Kidney (tissue), 14 donors: Measurements from ENCODE around the gene SLC7A14. TPM values are rescaled to one million over a fixed set of nuclear protein-coding genes. Genes with fewer than 3 reads are reported as not detected.

ENCODE experiments used
- DNase-seq, 5 donors: peaks; one replicate each; pipeline ENCODE4 v3.0.0-alpha.2; 2013 to 2020
- FAIRE-seq: peaks from 2 replicates; lab custom pipeline; 2012; peaks lifted over from hg19 to GRCh38; lab: Jason Lieb, UNC
- H3K27ac ChIP-seq, 2 donors: one replicate each; pipeline ENCODE4 v1.7.0; 2013; ENCODE audit warnings: low read depth in 2 of 2, low read length in 2 of 2, inconsistent platforms in 1 of 2
- H3K27me3 ChIP-seq: one replicate; pipeline ENCODE4 v1.7.1; 2013; ENCODE audit warnings: low read length, inconsistent platforms; ENCODE audit not compliant: control insufficient read depth, insufficient read depth
- H3K36me3 ChIP-seq, 3 donors: one replicate each; pipeline versions ENCODE4 v1.7.0 to v1.7.1; 2013; ENCODE audit warnings: low read length in 3 of 3, control low read depth in 1 of 3, inconsistent platforms in 1 of 3; ENCODE audit not compliant: insufficient read depth in 3 of 3, control insufficient read depth in 2 of 3
- H3K4me1 ChIP-seq, 3 donors: one replicate each; pipeline versions ENCODE4 v1.7.0 to v1.7.1; 2013; ENCODE audit warnings: low read length in 3 of 3, inconsistent platforms in 1 of 3, low read depth in 1 of 3; ENCODE audit not compliant: control insufficient read depth in 2 of 3, insufficient read depth in 2 of 3
- H3K4me3 ChIP-seq, 3 donors: one replicate each; pipeline versions ENCODE4 v1.7.0 to v1.8.1; 2013; ENCODE audit warnings: low read length in 3 of 3, control low read depth in 1 of 3, inconsistent platforms in 1 of 3
- H3K9ac ChIP-seq, 3 donors: one replicate each; pipeline versions ENCODE4 v1.7.0 to v1.7.1; 2013; ENCODE audit warnings: low read length in 3 of 3, control low read depth in 1 of 3, inconsistent platforms in 1 of 3
- H3K9me3 ChIP-seq, 3 donors: one replicate each; pipeline versions ENCODE4 v1.7.0 to v1.7.1; 2013; ENCODE audit warnings: low read length in 3 of 3, control low read depth in 1 of 3, inconsistent platforms in 1 of 3; ENCODE audit not compliant: control insufficient read depth in 2 of 3, insufficient read depth in 1 of 3
- CTCF ChIP-seq: IDR thresholded peaks from 3 replicates; pipeline ENCODE4 v1.5.1; 2012; ENCODE audit warnings: mild to moderate bottlenecking, moderate library complexity, borderline replicate concordance; ENCODE audit not compliant: insufficient read depth; ENCODE audit errors: extremely low read depth
- intact Hi-C: fragments of 100-400 bp; cut with DNase I; formaldehyde crosslinking; loops from one replicate; pipeline ENCODE4 v1.11.1; 2022
- polyA plus RNA-seq: library from polyadenylated mRNA; stranded (reverse); fragments of 350-450 nt; fragmentation: Illumina TruSeq; extraction: RNeasy Lipid Tissue Mini Kit (QIAGEN cat#74804); gene quantifications from one replicate; pipeline ENCODE4 v1.2.3, GENCODE V29; 2014; ENCODE audit warnings: low read depth, low replicate concordance; ENCODE audit not compliant: insufficient read depth
- total RNA-seq: library from RNA; stranded (reverse); fragmentation: NEBNext Ultra II Directional; extraction: Animal tissue kit (Norgen Biotek cat#: 25700); gene quantifications from one replicate; pipeline ENCODE4 v1.2.1, GENCODE V29; 2021
- donor health status: control.
- donor health status: control.
- donor health status: control.
- donor health status: control.
- donor health status: control.
- donor health status: DM: yes; HTN: yes; CAD: no.
- donor health status: Normal renal cell carcinoma (clear cell type).

The SLC7A14 gene
- total and polyA plus RNA-seq, 2 donors from 2014 or later: 0.04 TPM; not detected in 1

DNA sequence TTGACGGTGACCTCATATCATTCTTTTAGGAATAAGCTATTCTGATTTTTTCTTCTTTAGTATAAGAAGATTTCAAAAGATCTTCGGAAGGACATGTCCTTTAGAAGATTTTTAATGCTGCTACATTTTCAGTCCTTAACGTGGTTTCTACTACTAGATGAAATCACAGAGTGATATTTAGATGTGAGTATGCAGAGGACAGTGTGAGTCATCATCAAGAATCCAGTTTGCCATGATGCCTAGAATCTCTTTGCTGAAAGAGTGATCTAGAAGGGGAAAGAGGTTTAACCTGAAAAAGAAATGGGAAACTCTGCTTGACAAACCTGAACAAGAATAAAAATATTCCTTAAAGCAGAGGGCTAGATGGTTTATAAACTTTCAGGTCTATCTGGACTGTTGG lies 43.2 kb downstream of the SLC7A14 start:
- H3K36me3 ChIP-seq: no peaks in the 10 kb centered on the region
- H3K27me3 ChIP-seq: no peaks in the 10 kb centered on the region
- H3K4me1 ChIP-seq: no peaks in the 10 kb centered on the region
- no peak overlapping the region for H3K27ac ChIP-seq
- no peak for FAIRE-seq
- no peaks in the 10 kb centered on the region for H3K9me3 ChIP-seq
- H3K9ac ChIP-seq: no peak overlapping the region
- TF ChIP-seq CTCF: no peak
- intact Hi-C loops: no loop called here
- H3K4me3 ChIP-seq: no peak overlapping the region
- DNase-seq: no peak

GRCh38 chr3:170539897-170540296 lies 46.0 kb downstream of the SLC7A14 start:
- no peak for FAIRE-seq
- Histone ChIP-seq H3K9me3 (no peaks in the 10 kb centered on the region), H3K27me3 (no peaks in the 10 kb centered on the region), H3K4me1 (no peaks in the 10 kb centered on the region), H3K27ac (no peak overlapping the region), H3K4me3 (no peak overlapping the region), H3K36me3 (no peaks in the 10 kb centered on the region), H3K9ac (no peak overlapping the region)
- intact Hi-C loops: no loop called here
- no peak for DNase-seq
- TF ChIP-seq CTCF: no peak

DNA sequence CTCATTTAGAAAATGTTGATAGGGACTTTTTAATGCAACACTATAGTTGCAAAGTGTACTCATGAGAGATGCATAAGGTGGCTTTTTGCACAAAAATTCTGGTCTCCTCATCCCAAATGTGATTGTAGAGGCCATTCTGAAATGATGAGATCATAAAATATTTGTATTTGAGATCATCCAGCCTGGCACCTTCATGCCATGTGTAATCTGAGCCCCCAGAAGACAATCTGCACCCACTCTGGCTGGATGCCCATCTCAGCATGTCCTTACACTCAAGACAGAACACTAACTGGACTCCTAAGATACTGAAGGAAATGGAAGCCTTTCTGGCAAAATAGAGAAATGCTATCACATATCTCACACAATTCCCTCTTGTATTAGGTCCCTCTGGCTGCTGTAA lies 49.2 kb downstream of the SLC7A14 start:
- DNase-seq (no peak), FAIRE-seq (no peak)
- TF ChIP-seq CTCF: no peak
- Histone ChIP-seq H3K36me3 (no peaks in the 10 kb centered on the region), H3K9me3 (no peaks in the 10 kb centered on the region), H3K27ac (no peak overlapping the region), H3K4me3 (no peak overlapping the region), H3K27me3 (no peaks in the 10 kb centered on the region), H3K4me1 (no peaks in the 10 kb centered on the region), H3K9ac (no peak overlapping the region)
- intact Hi-C loops: no loop called here

GRCh38 chr3:170534227-170534626 lies 51.6 kb downstream of the SLC7A14 start:
- TF ChIP-seq CTCF: no peak
- DNase-seq (no peak), FAIRE-seq (no peak)
- intact Hi-C loops: no loop called here
- no peaks in the 10 kb centered on the region for H3K36me3 ChIP-seq
- no peaks in the 10 kb centered on the region for H3K27me3 ChIP-seq
- H3K4me3 ChIP-seq: no peak overlapping the region
- H3K9me3 ChIP-seq: no peaks in the 10 kb centered on the region
- no peaks in the 10 kb centered on the region for H3K4me1 ChIP-seq
- no peak overlapping the region for H3K27ac ChIP-seq
- no peak overlapping the region for H3K9ac ChIP-seq
